ENCODE results near the gene CADM1.

- no peak for TF ChIP-seq SIN3A (IDR thresholded peaks at IDR 0.05; ENCODE audit: borderline replicate concordance, insufficient read depth, low read length)
- no peak for TF ChIP-seq REST (IDR thresholded peaks at IDR 0.05; ENCODE audit: insufficient read depth in 1 of 2, low read depth in 2 of 2, low read length in 2 of 2)
- no peak for TF ChIP-seq TAF1 (IDR thresholded peaks at IDR 0.05; ENCODE audit: borderline replicate concordance, insufficient read depth, low read length)
- no peak for TF ChIP-seq POLR2AphosphoS5 (IDR thresholded peaks at IDR 0.05; ENCODE audit: low read depth, low read length)
Measured at GRCh38 chr11:115493488-115493887, 10.7 kb downstream of the CADM1 start.

All from PFSK-1 (cell line).